Endodermal cell (in vitro differentiated cells): Measurements from ENCODE around the gene LRMDA. TPM values are rescaled to one million over a fixed set of nuclear protein-coding genes. Genes with fewer than 3 reads are reported as not detected.

ENCODE experiments used
- DNase-seq: peaks from one replicate; pipeline ENCODE4 v3.0.0-alpha.2; 2017
- H3K27ac ChIP-seq: 2 replicates; pipeline ENCODE4 v1.5.1; 2013; ENCODE audit warnings: mild to moderate bottlenecking, low read depth, low read length, moderate library complexity
- H3K27me3 ChIP-seq: 2 replicates; pipeline ENCODE4 v1.6.1; 2013; ENCODE audit warnings: mild to moderate bottlenecking, low read length, moderate library complexity; ENCODE audit not compliant: insufficient read depth, control insufficient read depth, poor library complexity, severe bottlenecking
- H3K36me3 ChIP-seq: 2 replicates; pipeline ENCODE4 v1.7.0; 2013; ENCODE audit warnings: mild to moderate bottlenecking, low read length, moderate library complexity; ENCODE audit not compliant: control insufficient read depth, insufficient read depth
- H3K4me1 ChIP-seq: one replicate; pipeline ENCODE4 v1.7.0; 2013; ENCODE audit warnings: low read length; ENCODE audit not compliant: control insufficient read depth, insufficient read depth
- H3K4me3 ChIP-seq: 2 replicates; pipeline ENCODE4 v1.5.1; 2013; ENCODE audit warnings: mild to moderate bottlenecking, low read length, moderate library complexity
- H3K9ac ChIP-seq: 2 replicates; pipeline ENCODE4 v1.6.1; 2013; ENCODE audit warnings: mild to moderate bottlenecking, low read length, moderate library complexity; ENCODE audit not compliant: poor library complexity, severe bottlenecking; ENCODE audit errors: extremely low read depth
- H3K9me3 ChIP-seq: 2 replicates; pipeline ENCODE4 v1.6.1; 2013; ENCODE audit warnings: mild to moderate bottlenecking, low read length, moderate library complexity; ENCODE audit not compliant: control insufficient read depth
- H3K27ac Mint-ChIP-seq: 2 replicates; pipeline ENCODE4 v1.8.0; 2020; ENCODE audit warnings: mixed read lengths
- H3K27me3 Mint-ChIP-seq: 2 replicates; pipeline ENCODE4 v1.8.0; 2021; ENCODE audit warnings: mild to moderate bottlenecking, mixed read lengths; ENCODE audit not compliant: insufficient read depth
- H3K36me3 Mint-ChIP-seq: 2 replicates; pipeline ENCODE4 v1.8.0; 2020; ENCODE audit warnings: low read depth, mixed read lengths
- H3K4me1 Mint-ChIP-seq: 2 replicates; pipeline ENCODE4 v1.8.0; 2020; ENCODE audit warnings: mixed read lengths
- H3K4me3 Mint-ChIP-seq: 2 replicates; pipeline ENCODE4 v1.8.0; 2020; ENCODE audit warnings: mild to moderate bottlenecking, moderate library complexity, mixed read lengths
- H3K9me3 Mint-ChIP-seq: 2 replicates; pipeline ENCODE4 v1.8.0; 2020; ENCODE audit warnings: mild to moderate bottlenecking, mixed read lengths
- CTCF ChIP-seq: fragments of 200-600 bp; sonication (generic); conservative IDR thresholded peaks from 2 replicates; pipeline ENCODE4 v1.5.0; 2021; ENCODE audit warnings: antibody characterized with exemption, mild to moderate bottlenecking
- WGBS, 2 experiments: methylation state at CpG; one replicate each; pipeline versions ENCODE4 v1.1.5 to v1.1.7; 2013; ENCODE audit warnings: missing lambda C conversion rate in 2 of 2, mixed read lengths in 1 of 2; ENCODE audit not compliant: insufficient coverage in 1 of 2, insufficient read length in 1 of 2; 5-methylcytosine and 5-hydroxymethylcytosine counted together
- total RNA-seq, 2 donors: library from RNA; stranded (reverse); fragmentation: NEBNext Ultra II Directional in 1 of 2; extraction: Animal tissue kit (Norgen Biotek cat#: 25700) in 1 of 2; gene quantifications; 2 replicates in 1 of 2; 3 replicates in 1 of 2; pipeline ENCODE4 v1.2.1, GENCODE V29; 2021

LRMDA gene
- total RNA-seq, 2 donors from 2014 or later = 1.7 to 5.1 TPM

- peaks cover 29% of the 10 kb centered on the region for H3K27me3 Mint-ChIP-seq
- no peaks in the 10 kb centered on the region for H3K9me3 Mint-ChIP-seq
- Histone ChIP-seq H3K27me3 (no peaks in the 10 kb centered on the region), H3K4me1 (no peaks in the 10 kb centered on the region), H3K9me3 (no peaks in the 10 kb centered on the region), H3K27ac (no peak overlapping the region), H3K36me3 (no peaks in the 10 kb centered on the region), H3K9ac (no peak overlapping the region), H3K4me3 (no peak overlapping the region)
- no peaks in the 10 kb centered on the region for H3K36me3 Mint-ChIP-seq
- WGBS, 2 experiments = 77 to 89% methylated on average over 8 to 10 of the region's 10 CpGs
- no peak for TF ChIP-seq CTCF
- peaks cover 6% of the 10 kb centered on the region for H3K4me1 Mint-ChIP-seq
- DNase-seq = no peak
- no peak overlapping the region for H3K4me3 Mint-ChIP-seq
- H3K27ac Mint-ChIP-seq = no peak overlapping the region
Observed at GRCh38 chr10:75464478-75465449, 33.3 kb downstream of the LRMDA start.

GRCh38 chr10:75465450-75465827, 34.0 kb downstream of the LRMDA start:
- H3K27ac ChIP-seq = no peak overlapping the region
- no peak for TF ChIP-seq CTCF
- DNase-seq = no peak

GRCh38 chr10:75466001-75466400, 34.6 kb downstream of the LRMDA start:
- no peaks in the 10 kb centered on the region for H3K27me3 ChIP-seq
- no peak for TF ChIP-seq CTCF
- 88 to 95% methylated on average over 2 to 4 of the region's 4 CpGs for WGBS, 2 experiments

More at GRCh38 chr10:75465450-75465827, 34.0 kb downstream of the LRMDA start:
- Mint-ChIP-seq H3K27me3 (peaks cover 30% of the 10 kb centered on the region), H3K36me3 (no peaks in the 10 kb centered on the region), H3K27ac (no peak overlapping the region), H3K9me3 (no peaks in the 10 kb centered on the region), H3K4me1 (peaks cover 6% of the 10 kb centered on the region), H3K4me3 (no peak overlapping the region)
- no peaks in the 10 kb centered on the region for H3K9me3 ChIP-seq
- H3K27me3 ChIP-seq = no peaks in the 10 kb centered on the region
- H3K4me1 ChIP-seq = no peaks in the 10 kb centered on the region
- no peak overlapping the region for H3K4me3 ChIP-seq
- 88 to 92% methylated on average over 6 of the region's 6 CpGs for WGBS, 2 experiments
- H3K36me3 ChIP-seq = no peaks in the 10 kb centered on the region
- no peak overlapping the region for H3K9ac ChIP-seq

More at GRCh38 chr10:75466001-75466400, 34.6 kb downstream of the LRMDA start:
- Mint-ChIP-seq H3K27ac (no peak overlapping the region), H3K4me3 (no peak overlapping the region), H3K36me3 (no peaks in the 10 kb centered on the region), H3K4me1 (peaks cover 6% of the 10 kb centered on the region), H3K27me3 (peaks cover 34% of the 10 kb centered on the region), H3K9me3 (no peaks in the 10 kb centered on the region)
- Histone ChIP-seq H3K27ac (no peak overlapping the region), H3K9me3 (no peaks in the 10 kb centered on the region), H3K36me3 (no peaks in the 10 kb centered on the region), H3K4me3 (no peak overlapping the region), H3K9ac (no peak overlapping the region), H3K4me1 (no peaks in the 10 kb centered on the region)
- DNase-seq = no peak
